DMS53 (cell line): ENCODE measurements around the gene PTCRA.
A peak's percentile ranks its signal among the peaks of the same experiment; 100 is the strongest.

Experiments
- DNase-seq: peaks from one replicate; lab custom pipeline; 2025; lab: John Stamatoyannopoulos, UW

The PTCRA gene

DNA sequence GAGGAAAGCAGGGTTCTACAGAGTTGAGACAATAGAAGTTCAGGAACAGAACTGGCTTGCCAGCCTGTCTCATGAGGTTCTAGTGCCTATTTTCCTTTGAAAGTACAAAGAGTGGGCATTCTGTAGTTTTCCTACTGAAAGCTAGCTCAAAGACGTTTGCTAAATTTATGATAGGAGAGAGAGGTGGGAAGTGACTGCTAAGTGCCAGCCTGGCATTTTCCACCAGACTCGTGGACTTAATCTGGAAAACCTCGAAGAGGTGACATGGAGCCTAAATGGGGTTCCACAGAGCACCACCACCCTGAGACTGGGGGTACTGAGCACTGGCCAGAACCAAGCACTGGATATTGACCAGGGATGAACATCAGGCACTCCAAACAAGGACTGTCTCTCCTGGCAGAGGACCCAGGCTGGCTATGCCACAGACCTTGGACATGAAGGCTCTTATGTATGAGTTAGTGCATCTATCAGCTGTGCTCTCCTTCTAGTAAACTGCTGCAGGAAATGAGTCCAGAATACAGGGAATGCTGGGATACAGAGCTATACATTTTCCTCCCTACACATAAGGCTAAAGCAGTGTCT, 56.0 kb downstream of the PTCRA start:
- DNase-seq: peak; percentile 29

DNA sequence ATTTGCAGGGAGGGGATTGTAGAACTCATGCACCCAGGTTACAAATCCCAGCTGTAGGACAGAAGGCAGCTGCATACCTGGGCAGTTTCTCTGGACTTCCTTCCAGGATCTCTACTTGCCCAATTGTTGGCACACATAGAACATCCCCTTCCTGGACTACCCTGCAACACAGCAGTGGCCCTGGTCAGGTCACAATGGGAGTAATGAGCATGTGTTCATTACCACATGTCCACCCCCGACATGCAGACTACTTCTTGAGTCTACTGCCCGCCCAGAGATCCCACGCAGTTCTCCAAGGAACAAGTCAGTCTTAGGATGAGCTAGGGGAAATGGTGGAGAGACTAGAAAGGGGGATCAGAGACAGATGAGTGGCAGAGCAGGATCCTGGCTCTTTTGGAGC, 58.1 kb downstream of the PTCRA start:
- no peak for DNase-seq

DNA sequence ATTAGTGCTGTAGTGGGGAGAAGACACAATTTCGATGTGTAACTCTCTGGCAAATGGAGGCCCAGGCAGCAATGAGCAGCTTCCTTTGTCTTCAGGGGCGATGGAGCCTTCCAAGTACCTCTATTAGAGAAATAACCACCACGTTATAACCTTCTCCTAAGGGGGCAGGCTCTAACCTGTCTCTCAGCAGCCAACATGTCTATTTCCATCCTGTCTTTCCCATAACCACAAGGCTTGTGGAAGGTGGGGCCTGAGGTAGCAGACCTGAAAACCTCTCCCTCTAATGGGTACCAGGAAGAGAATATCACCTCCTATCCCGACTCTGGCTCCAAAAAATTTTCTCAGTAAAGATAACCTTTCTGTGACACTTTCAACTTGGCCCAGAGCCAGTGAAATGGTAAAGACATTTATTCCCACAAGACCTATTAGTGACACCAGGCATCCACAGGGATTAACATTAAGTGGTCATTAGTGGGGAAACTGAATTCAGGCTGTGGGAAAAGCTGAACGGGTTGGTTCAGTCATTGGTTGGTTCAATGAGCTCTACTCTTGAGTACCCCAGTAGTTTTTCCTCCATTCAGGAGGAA, 59.2 kb downstream of the PTCRA start:
- DNase-seq: no peak
